HEK293T (cell line): ENCODE measurements around the gene ADCY2.

Experiments
- ARNT ChIP-seq: fragments of 450-650 bp; IDR thresholded peaks from 2 replicates; pipeline ENCODE4 v1.6.1; 2017; ENCODE audit warnings: mild to moderate bottlenecking
- BHLHE40 ChIP-seq: fragments of 450-650 bp; IDR thresholded peaks from 2 replicates; pipeline ENCODE4 v1.6.1; 2016; ENCODE audit warnings: mild to moderate bottlenecking, moderate library complexity, borderline replicate concordance
- ELF4 ChIP-seq: fragments of 450-650 bp; IDR thresholded peaks from 2 replicates; pipeline ENCODE4 v1.6.1; 2017; ENCODE audit warnings: antibody characterized with exemption
- FOXA1 ChIP-seq: fragments of 450-650 bp; IDR thresholded peaks from 2 replicates; pipeline ENCODE4 v1.6.1; 2016; ENCODE audit warnings: mild to moderate bottlenecking
- FOXK2 ChIP-seq: fragments of 450-650 bp; IDR thresholded peaks from 2 replicates; pipeline ENCODE4 v1.6.1; 2016; ENCODE audit warnings: mild to moderate bottlenecking
- FOXM1 ChIP-seq: fragments of 450-650 bp; IDR thresholded peaks from 2 replicates; pipeline ENCODE4 v1.6.1; 2017; ENCODE audit warnings: mild to moderate bottlenecking, borderline replicate concordance
- HDGF ChIP-seq: fragments of 450-650 bp; IDR thresholded peaks from 2 replicates; pipeline ENCODE4 v1.6.1; 2017; ENCODE audit warnings: antibody characterized with exemption, borderline replicate concordance
- L3MBTL2 ChIP-seq: fragments of 450-650 bp; conservative IDR thresholded peaks from 2 replicates; pipeline ENCODE4 v1.6.1; 2016; ENCODE audit warnings: mild to moderate bottlenecking
- LEF1 ChIP-seq: fragments of 450-650 bp; IDR thresholded peaks from 2 replicates; pipeline ENCODE4 v1.6.1; 2017; ENCODE audit warnings: mild to moderate bottlenecking, borderline replicate concordance
- SP1 ChIP-seq: fragments of 450-650 bp; IDR thresholded peaks from 2 replicates; pipeline ENCODE4 v1.6.1; 2017
- SUZ12 ChIP-seq: fragments of 450-650 bp; IDR thresholded peaks from 2 replicates; pipeline ENCODE4 v1.6.1; 2016; ENCODE audit warnings: mild to moderate bottlenecking
- TARDBP ChIP-seq: fragments of 450-650 bp; IDR thresholded peaks from 2 replicates; pipeline ENCODE4 v1.6.1; 2016
- ZNF384 ChIP-seq: fragments of 450-650 bp; IDR thresholded peaks from 2 replicates; pipeline ENCODE4 v1.6.1; 2016

GRCh38 chr5:7495131-7495517 lies 99.2 kb downstream of the ADCY2 start:
- TF ChIP-seq FOXA1 (no peak), L3MBTL2 (no peak), FOXM1 (no peak), ELF4 (no peak), SP1 (no peak), HDGF (no peak), BHLHE40 (no peak), SUZ12 (no peak), FOXK2 (no peak), ZNF384 (no peak), TARDBP (no peak), ARNT (no peak), LEF1 (no peak)
